Activated naive CD8-positive, alpha-beta T cell treated with anti-CD3 and anti-CD28 coated beads, Interleukin-2, amount 50 U/mL, for 16 hours (primary cell): ENCODE results near the gene PHLDB1.

Source experiments
- DNase-seq: peaks from one replicate; pipeline ENCODE4 v3.0.0-alpha.2; 2020; ENCODE audit warnings: low read depth, low spot score

PHLDB1 gene

GRCh38 chr11:118621784-118622375 lies 14.5 kb downstream of the PHLDB1 start:
- DNase-seq: no peak

DNA sequence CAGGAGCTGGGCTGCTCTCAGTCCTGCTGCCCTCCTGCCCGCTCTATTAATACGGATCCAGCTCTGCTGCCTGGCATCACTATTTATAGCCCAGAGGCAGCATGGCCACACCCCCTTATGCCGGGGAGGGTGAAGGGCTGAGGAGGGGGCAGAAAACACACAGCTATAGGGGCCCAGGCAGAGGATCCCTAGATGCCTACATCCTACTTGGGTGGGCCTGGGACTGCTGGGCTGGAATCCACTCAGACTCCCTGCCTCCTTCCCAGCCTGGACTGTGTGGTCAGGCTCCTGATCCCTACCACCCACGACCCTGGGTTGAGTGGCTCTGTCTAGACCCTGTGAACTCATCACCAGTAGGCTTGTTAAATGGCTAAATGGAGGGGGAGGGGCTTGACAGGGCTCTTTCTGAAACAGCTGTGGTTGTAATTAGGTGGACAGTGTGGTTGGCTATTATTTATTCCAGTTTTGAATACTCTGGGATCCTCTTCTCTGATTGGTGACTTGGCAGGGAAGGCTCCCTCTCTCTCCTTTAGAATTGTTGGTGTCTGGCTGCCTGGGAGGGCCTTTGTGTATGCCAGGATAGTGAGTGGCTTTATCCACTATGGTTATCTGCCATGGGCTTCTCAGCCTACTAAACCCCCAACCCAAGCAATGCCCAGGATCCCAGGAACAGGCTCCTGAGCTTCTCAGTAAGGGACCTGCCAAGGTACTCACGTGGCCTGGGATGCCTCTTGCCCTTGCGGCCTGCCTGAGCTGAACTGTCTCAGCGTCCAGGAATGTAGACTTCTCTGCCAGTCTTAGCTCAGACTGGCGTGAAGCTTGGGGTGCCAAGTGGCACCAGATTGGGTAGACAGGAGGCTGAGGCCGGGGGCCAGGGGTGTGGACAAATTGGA lies 15.2 kb downstream of the PHLDB1 start:
- DNase-seq: no peak

GRCh38 chr11:118623269-118623655 lies 15.8 kb downstream of the PHLDB1 start:
- no peak for DNase-seq

GRCh38 chr11:118625036-118625690 lies 17.7 kb downstream of the PHLDB1 start:
- DNase-seq: no peak

GRCh38 chr11:118625976-118626375 lies 18.6 kb downstream of the PHLDB1 start:
- no peak for DNase-seq

DNA sequence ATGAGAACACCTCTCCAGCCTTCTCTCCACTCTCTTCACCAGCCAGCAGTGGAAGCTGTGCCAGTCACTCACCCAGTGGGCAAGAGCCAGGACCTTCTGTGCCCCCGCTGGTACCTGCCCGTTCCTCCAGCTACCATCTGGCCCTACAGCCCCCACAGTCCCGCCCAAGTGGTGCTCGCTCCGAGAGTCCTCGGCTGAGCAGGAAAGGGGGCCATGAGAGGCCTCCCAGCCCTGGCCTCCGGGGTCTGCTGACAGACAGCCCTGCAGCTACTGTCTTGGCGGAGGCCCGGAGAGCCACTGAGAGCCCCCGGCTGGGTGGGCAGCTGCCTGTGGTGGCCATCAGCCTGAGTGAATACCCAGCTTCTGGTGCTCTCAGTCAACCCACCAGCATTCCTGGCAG lies 20.2 kb downstream of the PHLDB1 start:
- no peak for DNase-seq

- DNase-seq: no peak
These were observed 20.6 kb downstream of the PHLDB1 start for GRCh38 chr11:118628031-118628430.

DNA sequence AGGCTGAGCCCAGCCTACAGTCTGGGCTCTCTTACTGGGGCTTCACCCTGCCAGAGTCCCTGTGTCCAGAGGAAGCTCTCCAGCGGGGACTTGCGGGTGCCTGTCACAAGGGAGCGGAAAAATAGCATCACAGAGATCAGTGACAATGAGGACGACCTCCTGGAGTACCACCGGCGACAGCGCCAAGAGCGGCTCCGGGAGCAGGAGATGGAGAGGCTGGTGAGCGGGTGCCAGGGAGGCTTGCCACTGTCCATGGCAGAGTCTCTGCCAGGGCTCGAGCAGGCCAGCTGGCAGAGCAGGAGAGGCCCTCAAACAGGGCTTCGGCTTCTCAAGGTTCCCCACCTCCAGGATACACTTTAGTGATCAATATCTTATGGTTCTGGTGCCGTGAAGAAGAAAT lies 21.0 kb downstream of the PHLDB1 start:
- no peak for DNase-seq

- no peak for DNase-seq
These were observed 21.6 kb downstream of the PHLDB1 start for GRCh38 chr11:118628861-118629549.

- no peak for DNase-seq
These were observed 22.6 kb downstream of the PHLDB1 start for GRCh38 chr11:118629761-118630661.

DNA sequence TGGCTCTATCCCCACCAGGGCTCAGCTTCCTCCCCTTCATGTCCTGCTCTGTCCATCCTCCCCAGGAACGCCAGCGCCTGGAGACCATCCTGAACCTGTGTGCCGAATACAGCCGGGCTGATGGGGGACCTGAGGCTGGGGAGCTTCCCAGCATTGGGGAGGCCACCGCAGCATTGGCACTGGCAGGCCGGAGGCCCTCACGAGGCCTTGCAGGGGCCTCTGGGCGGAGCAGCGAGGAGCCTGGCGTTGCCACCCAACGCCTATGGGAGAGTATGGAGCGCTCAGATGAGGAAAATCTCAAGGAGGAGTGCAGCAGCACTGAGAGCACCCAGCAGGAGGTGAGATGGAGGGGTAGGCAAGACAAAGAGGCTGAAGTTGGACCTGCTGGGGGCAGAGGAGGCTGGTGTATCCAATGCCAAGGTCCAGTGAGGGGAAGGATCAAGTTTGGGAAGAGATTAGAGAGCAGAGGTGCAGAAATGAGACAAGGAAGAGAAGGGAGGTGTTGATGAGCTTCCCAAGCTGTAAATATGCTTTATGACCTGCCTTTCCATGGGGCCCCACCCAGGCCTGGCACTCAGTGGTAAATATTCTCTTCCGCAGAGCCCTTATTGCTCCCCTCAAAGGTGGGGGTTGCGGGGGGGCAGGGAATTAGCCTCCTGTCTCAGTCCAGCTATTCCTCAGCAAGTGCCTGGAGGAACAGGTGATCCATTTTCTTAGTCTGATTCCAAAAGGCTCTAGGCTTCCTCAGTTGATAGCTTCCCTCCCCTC lies 23.9 kb downstream of the PHLDB1 start:
- no peak for DNase-seq

- DNase-seq: no peak
These were observed 25.3 kb downstream of the PHLDB1 start for GRCh38 chr11:118632577-118633318.

DNA sequence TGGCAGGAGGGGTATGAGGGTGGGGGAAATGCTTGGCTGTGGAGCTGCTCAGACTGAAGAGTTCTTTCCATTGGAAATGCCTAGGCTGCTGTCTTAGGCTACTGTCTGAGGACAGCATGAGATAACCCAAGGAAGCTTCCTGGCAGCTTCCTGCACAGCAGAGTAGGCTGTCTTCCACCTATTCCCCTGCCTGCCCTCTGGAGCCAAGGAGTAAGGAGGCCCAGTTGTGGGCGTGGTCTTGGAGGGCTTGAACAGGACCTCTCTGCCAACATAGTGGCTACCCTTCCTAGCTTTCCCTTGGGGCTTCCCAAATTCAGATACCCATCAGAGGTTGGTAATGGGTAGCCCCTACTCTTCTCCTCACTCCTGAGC lies 25.9 kb downstream of the PHLDB1 start:
- DNase-seq: no peak

GRCh38 chr11:118633979-118634378 lies 26.6 kb downstream of the PHLDB1 start:
- no peak for DNase-seq

DNA sequence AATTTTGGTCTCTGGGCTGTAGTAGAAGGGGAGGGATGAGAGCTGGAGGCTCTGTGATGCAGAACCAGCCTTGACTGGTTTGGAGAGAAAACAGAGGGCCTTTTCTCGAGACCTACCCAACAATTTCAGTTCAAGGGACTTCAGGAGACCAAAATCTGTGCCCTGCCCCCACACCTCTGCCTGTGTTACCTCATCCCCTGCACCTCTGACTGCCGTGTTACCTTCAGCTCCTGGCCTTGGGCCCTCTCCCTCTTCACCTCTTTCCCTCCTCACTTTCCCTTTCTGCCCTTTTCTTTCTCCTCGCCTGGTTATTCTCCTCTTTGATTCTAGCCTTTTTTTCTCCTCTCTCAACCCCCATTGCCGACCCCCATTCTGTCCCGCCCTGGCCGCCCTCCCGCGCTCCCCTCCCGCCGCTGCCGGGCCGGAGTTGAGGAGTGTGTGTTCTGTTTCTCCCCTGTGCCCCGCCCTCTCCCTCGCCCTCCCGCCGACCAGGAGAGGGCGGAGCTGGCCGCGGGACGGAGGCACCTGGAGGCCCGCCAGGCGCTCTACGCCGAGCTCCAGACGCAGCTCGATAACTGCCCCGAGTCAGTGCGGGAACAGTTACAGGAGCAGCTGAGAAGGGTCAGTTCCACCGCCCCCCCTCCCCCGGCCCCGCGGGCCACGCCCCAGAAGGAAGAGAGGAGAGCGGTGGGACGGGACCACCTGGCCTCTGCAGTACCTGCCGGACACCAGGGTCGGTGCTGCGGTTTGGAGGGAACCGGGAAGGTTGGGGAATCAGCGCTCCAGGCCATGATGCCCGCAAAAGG lies 27.2 kb downstream of the PHLDB1 start:
- no peak for DNase-seq

- DNase-seq: no peak
These were observed 27.8 kb downstream of the PHLDB1 start for GRCh38 chr11:118635237-118635591.

GRCh38 chr11:118635642-118636041 lies 28.2 kb downstream of the PHLDB1 start:
- DNase-seq: no peak

GRCh38 chr11:118636569-118637290 lies 29.3 kb downstream of the PHLDB1 start:
- no peak for DNase-seq
